T-helper 2 cell (primary cell): ENCODE data around the gene NUCB2.
A peak's percentile ranks its signal among the peaks of the same experiment; 100 is the strongest.
"Not testable (repeated sequence)": the region's sequence is repeated elsewhere in the genome, so short reads cannot be mapped to it uniquely, and the experiment has no call there.

Experiments
- DNase-seq, 5 experiments: peaks; one replicate each; pipeline versions ENCODE4 v3.0.0 to v3.0.0-alpha.2; 2012 to 2022
- total RNA-seq, 2 donors: gene quantifications; one replicate each; lab custom pipeline; 2026; lab: John Stamatoyannopoulos, UW

The NUCB2 gene
- 15.9 to 25.6 reads per million in 2 donors for total RNA-seq

- DNase-seq = peak; percentile 90 to 98 (median 93)
Measured at GRCh38 chr11:17276236-17277023, at the start of gene NUCB2. NUCB2 (plus strand) TSS chr11:17276739; CDS start chr11:17295324, 18,585 bp downstream.

- not testable (repeated sequence) for DNase-seq
Measured at GRCh38 chr11:17228186-17228925, 48.2 kb upstream of the NUCB2 start.

- DNase-seq = no peak
Measured at GRCh38 chr11:17229481-17230152, 46.9 kb upstream of the NUCB2 start.

- peak in 3 of 5 experiments; percentile 16 to 79 (median 28) for DNase-seq
Measured at GRCh38 chr11:17230867-17231851, 45.4 kb upstream of the NUCB2 start.

GRCh38 chr11:17233101-17233500 is 43.4 kb upstream of the NUCB2 start:
- no peak for DNase-seq

GRCh38 chr11:17238377-17238776 is 38.2 kb upstream of the NUCB2 start:
- DNase-seq = no peak

- DNase-seq = not testable (repeated sequence)
Measured at GRCh38 chr11:17239927-17240326, 36.6 kb upstream of the NUCB2 start.

- DNase-seq = no peak
Measured at GRCh38 chr11:17240780-17241179, 35.8 kb upstream of the NUCB2 start.

- DNase-seq = not testable (repeated sequence)
Measured at GRCh38 chr11:17242954-17243353, 33.6 kb upstream of the NUCB2 start.

- DNase-seq = peak in 1 of 5 experiments; percentile 42
Measured at GRCh38 chr11:17244046-17244445, 32.5 kb upstream of the NUCB2 start.

GRCh38 chr11:17250561-17251350 is 25.8 kb upstream of the NUCB2 start:
- no peak for DNase-seq

GRCh38 chr11:17252704-17253103 is 23.8 kb upstream of the NUCB2 start:
- DNase-seq = no peak

GRCh38 chr11:17256512-17256911 is 20.0 kb upstream of the NUCB2 start:
- DNase-seq = no peak

- no peak for DNase-seq
Measured at GRCh38 chr11:17257196-17257595, 19.3 kb upstream of the NUCB2 start.

GRCh38 chr11:17258670-17259069 is 17.9 kb upstream of the NUCB2 start:
- no peak for DNase-seq

GRCh38 chr11:17259519-17259918 is 17.0 kb upstream of the NUCB2 start:
- no peak for DNase-seq

- no peak for DNase-seq
Measured at GRCh38 chr11:17260020-17260419, 16.5 kb upstream of the NUCB2 start.

- DNase-seq = peak in 1 of 5 experiments; percentile 14
Measured at GRCh38 chr11:17263769-17264168, 12.8 kb upstream of the NUCB2 start.

GRCh38 chr11:17266781-17267180 is 9.8 kb upstream of the NUCB2 start:
- no peak for DNase-seq

- peak in 1 of 5 experiments; percentile 17 for DNase-seq
Measured at GRCh38 chr11:17267576-17267975, 9.0 kb upstream of the NUCB2 start.

- DNase-seq = not testable (repeated sequence)
Measured at GRCh38 chr11:17268500-17268899, 8.0 kb upstream of the NUCB2 start.
